ENCODE measurements around the gene PI3.

DNA sequence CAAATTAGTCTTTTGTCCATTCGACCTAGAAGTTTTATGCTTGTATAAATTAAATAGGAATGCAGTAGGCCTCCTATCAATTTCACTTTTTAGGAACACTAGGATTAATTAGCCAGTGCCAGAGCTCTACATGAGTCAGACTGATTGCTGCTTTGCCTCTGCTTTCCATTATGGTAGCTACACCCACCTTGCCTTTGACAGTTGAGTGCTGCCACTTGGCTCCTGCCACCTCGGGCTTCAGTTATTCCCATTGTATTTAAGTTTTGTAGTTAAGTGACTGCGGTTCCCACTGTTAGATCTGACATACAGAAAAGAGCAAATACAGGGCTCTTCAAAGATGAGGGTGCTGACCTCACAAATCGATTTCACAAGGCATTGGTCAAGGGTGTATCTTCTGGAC lies 33.9 kb upstream of the PI3 start:
- TF ChIP-seq SUZ12 (IDR thresholded peaks at IDR 0.05; ENCODE audit: extremely low read depth, insufficient read depth, insufficient read length) (no peak), YY1 (IDR thresholded peaks at IDR 0.05; ENCODE audit: insufficient read depth, insufficient read length) (no peak)

All from NT2/D1 (cell line).